Activated B cell treated with CpG ODN at 0.5 μM for 24 hours (primary cell): ENCODE measurements around the gene ENPP7. TPM values are rescaled to one million over a fixed set of nuclear protein-coding genes. Genes with fewer than 3 reads are reported as not detected.
A peak's percentile ranks its signal among the peaks of the same experiment; 100 is the strongest.

Experiments
- ATAC-seq: fragments of 200-7000 bp; cut with Tn5 transposase; one replicate; pipeline ENCODE4 v1.10.0; 2021; ENCODE audit warnings: low read depth, mild to moderate bottlenecking, moderate library complexity
- CTCF ChIA-PET: fragments of 350-600 bp; sonication (Branson Sonifier 250); formaldehyde crosslinking; loops from one replicate; lab custom pipeline; 2021; ENCODE audit warnings: antibody characterized with exemption; lab: Charles Lee
- POLR2A ChIA-PET: fragments of 350-600 bp; sonication (Branson Sonifier 250); formaldehyde crosslinking; loops from one replicate; lab custom pipeline; 2021; ENCODE audit warnings: antibody characterized with exemption; lab: Charles Lee
- DNase-seq: peaks from one replicate; pipeline ENCODE4 v3.0.0; 2022
- H3K27ac Mint-ChIP-seq: one replicate; pipeline ENCODE4 v1.8.0; 2020; ENCODE audit warnings: mixed read lengths
- H3K27me3 Mint-ChIP-seq: one replicate; pipeline ENCODE4 v1.8.0; 2021; ENCODE audit warnings: mixed read lengths
- H3K36me3 Mint-ChIP-seq: one replicate; pipeline ENCODE4 v1.8.0; 2021; ENCODE audit warnings: low read depth, mixed read lengths
- H3K4me1 Mint-ChIP-seq: one replicate; pipeline ENCODE4 v1.8.0; 2021; ENCODE audit warnings: mixed read lengths
- H3K4me3 Mint-ChIP-seq: one replicate; pipeline ENCODE4 v1.8.0; 2020; ENCODE audit warnings: mild to moderate bottlenecking, mixed read lengths
- H3K9me3 Mint-ChIP-seq: one replicate; pipeline ENCODE4 v1.8.0; 2020; ENCODE audit warnings: mixed read lengths
- intact Hi-C: fragments of 100-400 bp; cut with micrococcal nuclease; formaldehyde crosslinking; loops from one replicate; pipeline ENCODE4 v1.15.1; 2024
- total RNA-seq: library from RNA; stranded (reverse); gene quantifications from 2 replicates; pipeline ENCODE4 v1.2.3, GENCODE V29; 2022
- TF ChIP-seq, protein P1 (sequence below): fragments of 200-600 bp; IDR thresholded peaks from one replicate; pipeline ENCODE4 v1.8.0; 2022; ENCODE audit warnings: antibody characterized with exemption, mild to moderate bottlenecking

The ENPP7 gene
- total RNA-seq, 1 donor from 2014 or later, result 1.5 TPM

- no peak for ATAC-seq
Measured at GRCh38 chr17:79775632-79776031, 44.9 kb downstream of the ENPP7 start.

DNA sequence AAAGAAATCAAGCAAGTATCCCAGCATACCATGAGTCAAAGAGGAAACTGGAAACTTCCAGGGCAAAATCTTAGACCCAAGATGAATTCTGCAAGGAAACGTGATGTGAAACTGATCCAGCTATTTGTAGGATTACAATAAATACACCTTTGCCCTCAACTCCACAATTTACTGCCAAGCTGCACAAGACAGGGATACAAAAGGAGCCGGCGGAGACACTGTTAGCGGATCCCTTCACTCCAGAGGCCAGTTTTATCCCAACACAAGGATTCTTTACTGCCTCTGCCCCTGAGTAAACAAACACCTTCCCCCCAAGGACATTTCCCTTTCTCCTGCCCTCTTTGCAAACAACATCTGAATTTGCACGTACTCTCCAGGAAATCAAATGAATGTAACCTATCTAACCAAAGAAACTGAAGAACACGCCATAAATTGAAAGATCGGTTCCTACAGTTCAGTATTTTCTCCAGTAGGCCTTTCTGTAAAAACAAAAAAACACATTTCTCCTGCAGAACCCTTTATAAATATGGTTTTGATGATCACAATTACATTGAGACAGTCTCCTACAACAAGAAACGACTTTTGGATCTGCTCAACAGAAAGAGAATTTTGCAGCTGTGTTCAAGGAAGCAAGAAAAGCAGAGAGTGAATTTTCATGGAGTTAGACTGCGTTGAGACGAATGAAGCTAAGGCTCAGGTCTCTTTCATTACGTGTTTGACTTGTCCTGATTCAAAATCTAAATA lies 45.8 kb downstream of the ENPP7 start:
- intact Hi-C loops, result no loop called here
- TF ChIP-seq, protein P1, sequence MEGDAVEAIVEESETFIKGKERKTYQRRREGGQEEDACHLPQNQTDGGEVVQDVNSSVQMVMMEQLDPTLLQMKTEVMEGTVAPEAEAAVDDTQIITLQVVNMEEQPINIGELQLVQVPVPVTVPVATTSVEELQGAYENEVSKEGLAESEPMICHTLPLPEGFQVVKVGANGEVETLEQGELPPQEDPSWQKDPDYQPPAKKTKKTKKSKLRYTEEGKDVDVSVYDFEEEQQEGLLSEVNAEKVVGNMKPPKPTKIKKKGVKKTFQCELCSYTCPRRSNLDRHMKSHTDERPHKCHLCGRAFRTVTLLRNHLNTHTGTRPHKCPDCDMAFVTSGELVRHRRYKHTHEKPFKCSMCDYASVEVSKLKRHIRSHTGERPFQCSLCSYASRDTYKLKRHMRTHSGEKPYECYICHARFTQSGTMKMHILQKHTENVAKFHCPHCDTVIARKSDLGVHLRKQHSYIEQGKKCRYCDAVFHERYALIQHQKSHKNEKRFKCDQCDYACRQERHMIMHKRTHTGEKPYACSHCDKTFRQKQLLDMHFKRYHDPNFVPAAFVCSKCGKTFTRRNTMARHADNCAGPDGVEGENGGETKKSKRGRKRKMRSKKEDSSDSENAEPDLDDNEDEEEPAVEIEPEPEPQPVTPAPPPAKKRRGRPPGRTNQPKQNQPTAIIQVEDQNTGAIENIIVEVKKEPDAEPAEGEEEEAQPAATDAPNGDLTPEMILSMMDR, result no peak
- peaks cover 14% of the 10 kb centered on the region for H3K4me1 Mint-ChIP-seq
- no peaks in the 10 kb centered on the region for H3K9me3 Mint-ChIP-seq
- ChIA-PET CTCF (interaction anchor here (1.4 to 1.5 kb wide), 2 partner anchors 13 to 215 kb away, joined by 3 read pairs; no protein-coding TSS in a partner anchor), POLR2A (interaction anchor here (1.4 to 1.5 kb wide), 2 partner anchors 23 to 68 kb away, joined by 3 to 6 read pairs; no protein-coding TSS in a partner anchor)
- H3K27me3 Mint-ChIP-seq, result peaks cover 62% of the 10 kb centered on the region
- DNase-seq (no peak), ATAC-seq (no peak)
- H3K36me3 Mint-ChIP-seq, result no peaks in the 10 kb centered on the region
- H3K4me3 Mint-ChIP-seq, result peak overlapping the region; percentile 63
- no peak overlapping the region for H3K27ac Mint-ChIP-seq

More at GRCh38 chr17:79775632-79776031, 44.9 kb downstream of the ENPP7 start:
- Mint-ChIP-seq H3K36me3 (no peaks in the 10 kb centered on the region), H3K27ac (no peak overlapping the region), H3K9me3 (no peaks in the 10 kb centered on the region), H3K4me3 (no peak overlapping the region), H3K4me1 (peaks cover 14% of the 10 kb centered on the region), H3K27me3 (peaks cover 53% of the 10 kb centered on the region)
- no peak for DNase-seq
- ChIA-PET POLR2A (interaction anchor here (1.2 to 1.5 kb wide), 2 partner anchors 21 to 69 kb away, joined by 3 to 4 read pairs; partner anchors contain the start of gene CBX8), CTCF (no interaction called here)
- intact Hi-C loops, result no loop called here
- TF ChIP-seq, protein P1, result no peak

DNA sequence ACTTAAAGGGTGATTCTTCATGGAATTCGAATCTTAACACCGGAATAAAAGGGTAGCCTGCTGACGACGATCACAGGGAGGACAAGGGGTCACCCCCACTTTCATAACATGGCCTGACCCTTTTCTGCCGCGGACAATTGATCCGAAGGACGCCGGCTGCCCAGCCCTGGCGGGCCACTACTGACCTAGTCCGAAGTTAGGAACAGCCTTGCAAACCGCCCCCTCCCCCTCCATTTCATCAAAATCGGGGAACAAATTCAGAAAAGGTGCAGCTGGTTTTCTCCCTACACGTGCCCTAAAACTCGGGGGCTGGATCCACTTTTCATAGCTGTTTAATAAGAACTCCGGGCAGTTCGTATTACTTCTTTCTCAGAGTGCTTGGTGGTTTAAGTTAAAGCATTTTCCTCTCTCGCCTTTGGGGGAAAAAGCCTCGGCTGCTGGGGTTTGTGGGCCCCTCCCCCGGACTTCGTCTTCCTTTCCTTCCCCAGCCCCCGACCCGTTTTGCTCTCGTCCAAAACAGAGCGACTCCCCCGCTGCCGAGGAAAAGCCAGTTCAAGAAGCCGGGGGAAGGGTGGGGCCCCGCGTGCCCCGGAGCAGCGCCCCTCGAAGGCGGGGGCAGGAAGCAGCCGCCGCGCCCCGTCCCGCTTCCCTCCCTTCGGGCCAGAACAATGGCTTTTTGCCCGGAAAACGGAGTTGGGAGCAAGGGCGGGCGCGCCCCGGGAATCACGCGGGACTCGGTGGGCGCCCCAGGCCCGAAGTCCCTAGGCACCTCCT lies 46.6 kb downstream of the ENPP7 start:
- H3K27ac Mint-ChIP-seq, result no peak overlapping the region
- H3K4me1 Mint-ChIP-seq, result peaks cover 14% of the 10 kb centered on the region
- POLR2A ChIA-PET, result interaction anchor here (1.4 to 1.5 kb wide), 2 partner anchors 22 to 67 kb away, joined by 3 to 6 read pairs; no protein-coding TSS in a partner anchor
- H3K27me3 Mint-ChIP-seq, result peaks cover 64% of the 10 kb centered on the region
- H3K4me3 Mint-ChIP-seq, result peak overlapping the region; percentile 63
- ATAC-seq (peak; percentile 9), DNase-seq (peak; percentile 37)
- H3K36me3 Mint-ChIP-seq, result no peaks in the 10 kb centered on the region
- CTCF ChIA-PET, result interaction anchor here (1.4 to 1.5 kb wide), 2 partner anchors 12 to 215 kb away, joined by 3 read pairs; no protein-coding TSS in a partner anchor
- intact Hi-C loops, result no loop called here
- TF ChIP-seq, protein P1, result no peak
- H3K9me3 Mint-ChIP-seq, result no peaks in the 10 kb centered on the region

DNA sequence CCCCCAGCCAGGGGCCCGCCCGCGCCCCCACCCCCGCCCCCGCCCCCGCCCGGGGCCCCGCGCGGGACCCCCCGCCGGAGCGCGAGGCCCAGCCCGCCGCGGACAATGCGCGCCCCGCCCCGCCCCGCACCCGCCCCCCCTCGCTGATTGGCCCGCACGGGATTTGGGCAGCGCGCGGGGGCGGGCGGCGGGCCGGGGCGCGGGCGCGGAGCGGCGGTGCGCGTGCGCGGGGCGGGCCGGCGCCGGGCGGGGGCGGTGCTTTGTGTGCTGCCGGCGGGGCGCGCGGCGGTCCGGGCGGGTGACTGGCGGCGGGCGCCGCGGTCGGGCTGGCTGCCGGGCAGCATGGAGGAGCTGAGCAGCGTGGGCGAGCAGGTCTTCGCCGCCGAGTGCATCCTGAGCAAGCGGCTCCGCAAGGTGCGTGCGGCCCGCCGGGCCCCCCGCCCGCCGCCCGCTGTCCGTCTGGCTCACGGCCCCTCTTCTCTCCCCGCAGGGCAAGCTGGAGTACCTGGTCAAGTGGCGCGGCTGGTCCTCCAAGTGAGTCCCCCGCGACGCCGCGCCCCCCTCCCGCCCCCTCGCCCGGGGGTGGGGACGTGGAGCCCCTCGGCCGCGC lies 47.3 kb downstream of the ENPP7 start, which contains the start of gene CBX2:
Gene CBX2, plus strand, starts transcription at position 255 of the 610 bp plus-strand sequence. Its CDS starts 88 bp downstream, at position 343.
- ATAC-seq (peak; percentile 93), DNase-seq (peak; percentile 83)
- H3K9me3 Mint-ChIP-seq, result no peaks in the 10 kb centered on the region
- intact Hi-C loops, result loop anchor here (1.0 to 2.0 kb wide), 3 partner anchors 11 to 32 kb away; partner anchors contain the start of gene CBX8
- H3K4me1 Mint-ChIP-seq, result peaks cover 14% of the 10 kb centered on the region
- TF ChIP-seq, protein P1, result no peak
- H3K4me3 Mint-ChIP-seq, result peak within 1 kb of the TSS; percentile 82
- no peaks in the 10 kb centered on the region for H3K36me3 Mint-ChIP-seq
- POLR2A ChIA-PET, result interaction anchor here (0.5 to 1.4 kb wide), 3 partner anchors 14 to 21 kb away, joined by 3 to 6 read pairs (median 3); no protein-coding TSS in a partner anchor
- peaks cover 65% of the 10 kb centered on the region for H3K27me3 Mint-ChIP-seq
- no peak within 1 kb of the TSS for H3K27ac Mint-ChIP-seq
- CTCF ChIA-PET, result interaction anchor here (1.5 kb wide), 1 partner anchor 11 kb away, joined by 3 read pairs; no protein-coding TSS in a partner anchor
